BE2C (cell line): ENCODE measurements around the gene MPV17.
A peak's percentile ranks its signal among the peaks of the same experiment; 100 is the strongest.

ENCODE experiments used
- DNase-seq: peaks from one replicate; pipeline ENCODE4 v3.0.0-alpha.2; 2020
- H3K27me3 ChIP-seq: fragments of 250-450 bp; sonication (Bioruptor Pico); 2 replicates; pipeline ENCODE4 v1.5.1; 2020; ENCODE audit warnings: mild to moderate bottlenecking
- H3K36me3 ChIP-seq: fragments of 250-450 bp; sonication (Bioruptor Pico); 2 replicates; pipeline ENCODE4 v1.5.1; 2020; ENCODE audit warnings: mild to moderate bottlenecking
- H3K4me1 ChIP-seq: fragments of 250-450 bp; sonication (Bioruptor Pico); 2 replicates; pipeline ENCODE4 v1.5.1; 2020
- H3K4me3 ChIP-seq: 2 replicates; pipeline ENCODE4 v1.5.1; 2011; ENCODE audit warnings: low read depth, low read length
- H3K9me3 ChIP-seq: fragments of 250-450 bp; sonication (Bioruptor Pico); 2 replicates; pipeline ENCODE4 v1.5.1; 2020
- CTCF ChIP-seq: IDR thresholded peaks from 2 replicates; pipeline ENCODE4 v1.5.1; 2012; ENCODE audit warnings: mild to moderate bottlenecking, low read depth, low read length

Gene MPV17

GRCh38 chr2:27291865-27292264 lies 31.0 kb downstream of the MPV17 start:
- H3K9me3 ChIP-seq: no peaks in the 10 kb centered on the region

GRCh38 chr2:27290549-27290948 lies 32.3 kb downstream of the MPV17 start:
- no peaks in the 10 kb centered on the region for H3K27me3 ChIP-seq
- H3K4me3 ChIP-seq: no peak overlapping the region
- no peak for DNase-seq
- H3K9me3 ChIP-seq: no peaks in the 10 kb centered on the region
- no peak for TF ChIP-seq CTCF
- no peaks in the 10 kb centered on the region for H3K36me3 ChIP-seq
- H3K4me1 ChIP-seq: no peaks in the 10 kb centered on the region; the same call in 1 of the 2 replicates

More at GRCh38 chr2:27291865-27292264, 31.0 kb downstream of the MPV17 start:
- DNase-seq: no peak
- Histone ChIP-seq H3K4me1 (no peaks in the 10 kb centered on the region; the same call in 1 of the 2 replicates), H3K27me3 (no peaks in the 10 kb centered on the region), H3K4me3 (no peak overlapping the region), H3K36me3 (no peaks in the 10 kb centered on the region)
- peak; percentile 25 for TF ChIP-seq CTCF

GRCh38 chr2:27288610-27289009 lies 34.3 kb downstream of the MPV17 start:
- no peak overlapping the region for H3K4me3 ChIP-seq
- TF ChIP-seq CTCF: no peak
- H3K9me3 ChIP-seq: no peaks in the 10 kb centered on the region
- no peaks in the 10 kb centered on the region; the same call in 1 of the 2 replicates for H3K4me1 ChIP-seq
- no peaks in the 10 kb centered on the region for H3K36me3 ChIP-seq
- no peak for DNase-seq
- no peaks in the 10 kb centered on the region for H3K27me3 ChIP-seq

- H3K9me3 ChIP-seq: no peaks in the 10 kb centered on the region
- H3K4me3 ChIP-seq: no peak overlapping the region
- H3K27me3 ChIP-seq: no peaks in the 10 kb centered on the region
- H3K36me3 ChIP-seq: no peaks in the 10 kb centered on the region
- no peak for DNase-seq
- H3K4me1 ChIP-seq: peaks cover 13% of the 10 kb centered on the region
- TF ChIP-seq CTCF: no peak
Observed at GRCh38 chr2:27285481-27285880, 37.4 kb downstream of the MPV17 start.

- Histone ChIP-seq H3K36me3 (no peaks in the 10 kb centered on the region), H3K4me3 (no peak overlapping the region), H3K27me3 (no peaks in the 10 kb centered on the region), H3K9me3 (no peaks in the 10 kb centered on the region), H3K4me1 (peaks cover 13% of the 10 kb centered on the region)
- TF ChIP-seq CTCF: no peak
- no peak for DNase-seq
Observed at GRCh38 chr2:27284996-27285395, 37.9 kb downstream of the MPV17 start.

GRCh38 chr2:27282892-27283291 lies 40.0 kb downstream of the MPV17 start:
- DNase-seq: peak; percentile 48
- Histone ChIP-seq H3K4me3 (no peak overlapping the region), H3K27me3 (no peaks in the 10 kb centered on the region), H3K9me3 (no peaks in the 10 kb centered on the region), H3K4me1 (peaks cover 13% of the 10 kb centered on the region), H3K36me3 (no peaks in the 10 kb centered on the region)
- TF ChIP-seq CTCF: no peak
